H1 (cell line): ENCODE results near the gene CTDP1. TPM values are rescaled to one million over a fixed set of nuclear protein-coding genes. Genes with fewer than 3 reads are reported as not detected.

Experiments used
- CTCF ChIA-PET: fragments of 300-600 bp; sonication (Branson Sonifier 250); formaldehyde crosslinking; loops from one replicate; lab custom pipeline; 2021; ENCODE audit not compliant: partially characterized antibody; lab: Charles Lee
- POLR2A ChIA-PET: fragments of 300-600 bp; sonication (Branson Sonifier 250); formaldehyde crosslinking; loops from one replicate; lab custom pipeline; 2021; ENCODE audit warnings: inconsistent platforms; ENCODE audit not compliant: partially characterized antibody; lab: Charles Lee
- DNase-seq, 2 experiments: peaks; one replicate each; pipeline versions ENCODE4 v3.0.0 to v3.0.0-alpha.2; 2010 to 2022; ENCODE audit warnings: low spot score in 2 of 2, low read depth in 1 of 2, mixed read lengths in 1 of 2
- FAIRE-seq: peaks from 2 replicates; lab custom pipeline; 2011; peaks lifted over from hg19 to GRCh38; lab: Jason Lieb, UNC
- H2AFZ ChIP-seq: 2 replicates; pipeline ENCODE4 v1.8.1; 2012; ENCODE audit warnings: low read length, inconsistent platforms
- H2AK5ac ChIP-seq: 2 replicates; pipeline ENCODE4 v1.6.1; 2013; ENCODE audit warnings: low read depth, low read length
- H2BK120ac ChIP-seq: replicated peaks from 2 replicates; pipeline ENCODE3; 2013; ENCODE audit warnings: low read depth, low read length, inconsistent platforms
- H2BK12ac ChIP-seq: 2 replicates; pipeline ENCODE4 v1.6.1; 2013; ENCODE audit warnings: low read depth, low read length
- H2BK15ac ChIP-seq: 2 replicates; pipeline ENCODE4 v1.6.1; 2013; ENCODE audit warnings: low read length
- H2BK20ac ChIP-seq: 2 replicates; pipeline ENCODE4 v1.6.1; 2013; ENCODE audit warnings: low read length
- H2BK5ac ChIP-seq: 2 replicates; pipeline ENCODE4 v1.6.1; 2013; ENCODE audit warnings: low read depth, low read length
- H3K14ac ChIP-seq: 2 replicates; pipeline ENCODE4 v1.6.1; 2013; ENCODE audit warnings: inconsistent platforms; ENCODE audit not compliant: insufficient read length
- H3K18ac ChIP-seq: 2 replicates; pipeline ENCODE4 v1.6.1; 2013; ENCODE audit warnings: low read length; ENCODE audit errors: extremely low read depth
- H3K23ac ChIP-seq: 2 replicates; pipeline ENCODE4 v1.6.1; 2013; ENCODE audit warnings: inconsistent platforms; ENCODE audit not compliant: insufficient read length
- H3K23me2 ChIP-seq: 2 replicates; pipeline ENCODE4 v1.6.1; 2013; ENCODE audit warnings: low read depth, low read length
- H3K27ac ChIP-seq: 2 replicates; pipeline ENCODE4 v1.6.1; 2011; ENCODE audit warnings: low read depth, low read length, inconsistent platforms
- H3K27me3 ChIP-seq, 4 experiments: replicated peaks in 1 of 4; 1 replicate in 1 of 4; 2 replicates in 3 of 4; pipeline versions ENCODE4 v1.6.1 to v1.8.1; 2011 to 2013; ENCODE audit warnings: low read length in 3 of 4, mild to moderate bottlenecking in 3 of 4, inconsistent platforms in 2 of 4, mixed read lengths in 2 of 4, moderate library complexity in 1 of 4; ENCODE audit not compliant: control insufficient read depth in 3 of 4, insufficient read depth in 3 of 4; ENCODE audit errors: extremely low read depth in 1 of 4
- H3K36me3 ChIP-seq, 4 experiments: 2 replicates each; pipeline versions ENCODE4 v1.6.1 to v1.8.1; 2011 to 2013; ENCODE audit warnings: mild to moderate bottlenecking in 4 of 4, low read length in 3 of 4, moderate library complexity in 2 of 4, control low read depth in 1 of 4, inconsistent platforms in 1 of 4; ENCODE audit not compliant: insufficient read depth in 4 of 4, control insufficient read depth in 2 of 4
- H3K4ac ChIP-seq: replicated peaks from 2 replicates; pipeline ENCODE3; 2013; ENCODE audit warnings: low read length, low read depth, mixed read lengths, inconsistent platforms; ENCODE audit not compliant: insufficient read length
- H3K4me1 ChIP-seq, 4 experiments: replicated peaks in 1 of 4; 1 replicate in 1 of 4; 2 replicates in 3 of 4; pipeline versions ENCODE4 v1.6.1 to v1.8.1; 2011 to 2013; ENCODE audit warnings: low read length in 3 of 4, inconsistent platforms in 2 of 4, mixed read lengths in 1 of 4; ENCODE audit not compliant: insufficient read depth in 4 of 4, control insufficient read depth in 3 of 4
- H3K4me2 ChIP-seq, 2 experiments: 2 replicates each; pipeline versions ENCODE4 v1.6.1 to v1.8.1; 2011 to 2013; ENCODE audit warnings: low read depth in 2 of 2, low read length in 2 of 2, control low read depth in 1 of 2, inconsistent platforms in 1 of 2, mild to moderate bottlenecking in 1 of 2; ENCODE audit not compliant: insufficient read depth in 1 of 2
- H3K4me3 ChIP-seq, 4 experiments: fragments of 200-600, 300-600 bp in 1 of 4; sonication (generic), shearing (Covaris generic), sonication (Bioruptor Twin) in 1 of 4; 2 replicates each; pipeline versions ENCODE4 v1.5.1 to v1.8.1; 2011 to 2016; ENCODE audit warnings: low read length in 4 of 4, low read depth in 3 of 4, control low read depth in 2 of 4, inconsistent platforms in 2 of 4, mild to moderate bottlenecking in 2 of 4, mixed read lengths in 1 of 4, moderate library complexity in 1 of 4; ENCODE audit not compliant: insufficient read depth in 2 of 4; ENCODE audit errors: extremely low read depth in 1 of 4
- H3K56ac ChIP-seq: replicated peaks from 2 replicates; pipeline ENCODE3; 2013; ENCODE audit warnings: low read depth, mild to moderate bottlenecking, mixed read lengths, low read length, inconsistent platforms; ENCODE audit not compliant: insufficient read length
- H3K79me1 ChIP-seq: 2 replicates; pipeline ENCODE4 v1.6.1; 2013; ENCODE audit warnings: low read depth, low read length, control low read depth
- H3K79me2 ChIP-seq, 2 experiments: 2 replicates each; pipeline versions ENCODE4 v1.6.1 to v1.8.1; 2012 to 2013; ENCODE audit warnings: low read length in 2 of 2, mild to moderate bottlenecking in 2 of 2, inconsistent platforms in 1 of 2; ENCODE audit not compliant: insufficient read depth in 2 of 2, control insufficient read depth in 1 of 2
- H3K9ac ChIP-seq, 4 experiments: replicated peaks in 1 of 4; 1 replicate in 1 of 4; 2 replicates in 3 of 4; pipeline versions ENCODE4 v1.6.1 to v1.8.1; 2011 to 2013; ENCODE audit warnings: low read depth in 3 of 4, low read length in 3 of 4, control low read depth in 2 of 4, mild to moderate bottlenecking in 2 of 4, moderate library complexity in 2 of 4, inconsistent platforms in 1 of 4; ENCODE audit errors: extremely low read depth in 1 of 4
- H3K9me3 ChIP-seq, 2 experiments: 2 replicates each; pipeline versions ENCODE4 v1.6.1 to v1.8.1; 2012 to 2013; ENCODE audit warnings: mild to moderate bottlenecking in 2 of 2, moderate library complexity in 2 of 2, control low read depth in 1 of 2, inconsistent platforms in 1 of 2, low read depth in 1 of 2, low read length in 1 of 2, mixed read lengths in 1 of 2; ENCODE audit not compliant: insufficient read depth in 2 of 2
- H4K20me1 ChIP-seq, 2 experiments: replicated peaks in 1 of 2; 2 replicates each; pipeline versions ENCODE3 to v1.8.1; 2011 to 2013; ENCODE audit warnings: inconsistent platforms in 2 of 2, low read length in 2 of 2, mild to moderate bottlenecking in 1 of 2; ENCODE audit not compliant: insufficient read depth in 2 of 2, control insufficient read depth in 1 of 2
- H4K5ac ChIP-seq: 2 replicates; pipeline ENCODE4 v1.6.1; 2013; ENCODE audit warnings: low read length, low read depth, mixed read lengths, inconsistent platforms; ENCODE audit not compliant: insufficient read length
- H4K8ac ChIP-seq: 2 replicates; pipeline ENCODE4 v1.8.0; 2013; ENCODE audit warnings: mild to moderate bottlenecking, moderate library complexity, low read length, inconsistent platforms; ENCODE audit not compliant: insufficient read depth; ENCODE audit errors: extremely low read depth
- H4K91ac ChIP-seq: replicated peaks from 2 replicates; pipeline ENCODE3; 2013; ENCODE audit warnings: low read length, mixed read lengths, inconsistent platforms; ENCODE audit not compliant: insufficient read length
- CBX5 ChIP-seq: fragments of 300-800, 300-1000 bp; sonication (generic); IDR thresholded peaks from 2 replicates; pipeline ENCODE4 v1.7.1; 2016; ENCODE audit warnings: antibody characterized with exemption, low read length, low read depth
- CREB1 ChIP-seq: IDR thresholded peaks from 2 replicates; pipeline ENCODE4 v1.6.1; 2012; ENCODE audit warnings: inconsistent platforms
- CTBP2 ChIP-seq: IDR thresholded peaks from 2 replicates; pipeline ENCODE4 v1.7.0; 2011; ENCODE audit warnings: borderline replicate concordance, mild to moderate bottlenecking, moderate library complexity, mixed read lengths, low read length; ENCODE audit not compliant: insufficient read depth, insufficient read length
- HDAC6 ChIP-seq: IDR thresholded peaks from one replicate; pipeline ENCODE4 v1.7.1; 2012; ENCODE audit warnings: low read depth, mild to moderate bottlenecking, inconsistent platforms, low read length, moderate library complexity
- JUND ChIP-seq: IDR thresholded peaks from 2 replicates; pipeline ENCODE4 v1.6.1; 2011; ENCODE audit warnings: mild to moderate bottlenecking, improper control_type of control experiment, low read length
- KDM5A ChIP-seq: fragments of 200-600 bp; IDR thresholded peaks from 2 replicates; pipeline ENCODE4 v1.7.1; 2012; ENCODE audit warnings: mild to moderate bottlenecking, low read length, inconsistent platforms, mixed read lengths
- SIN3A ChIP-seq, 2 experiments: IDR thresholded peaks in 1 of 2; conservative IDR thresholded peaks in 1 of 2; 2 replicates each; pipeline ENCODE4 v1.6.1; 2011 to 2012; ENCODE audit warnings: low read length in 2 of 2, improper control_type of control experiment in 1 of 2, low read depth in 1 of 2, mild to moderate bottlenecking in 1 of 2
- SIRT6 ChIP-seq: IDR thresholded peaks from one replicate; pipeline ENCODE4 v1.7.1; 2012; ENCODE audit warnings: low read length, inconsistent platforms
- SUZ12 ChIP-seq: fragments of 200-600 bp; sonication (generic); IDR thresholded peaks from 2 replicates; pipeline ENCODE4 v1.6.1; 2012; ENCODE audit warnings: mild to moderate bottlenecking, inconsistent platforms, low read length, moderate library complexity, mixed read lengths
- TAF1 ChIP-seq: IDR thresholded peaks from 2 replicates; pipeline ENCODE4 v1.6.1; 2011; ENCODE audit warnings: mild to moderate bottlenecking, low read depth, low read length
- TAF7 ChIP-seq: optimal IDR thresholded peaks from 2 replicates; pipeline ENCODE3; 2011; ENCODE audit warnings: low read depth, mild to moderate bottlenecking, inconsistent platforms, low read length, moderate library complexity, borderline replicate concordance
- USF2 ChIP-seq: IDR thresholded peaks from 2 replicates; pipeline ENCODE4 v1.6.1; 2011; ENCODE audit warnings: low read length, improper control_type of control experiment
- YY1 ChIP-seq: IDR thresholded peaks from 2 replicates; pipeline ENCODE4 v1.6.1; 2011; ENCODE audit warnings: low read depth, mild to moderate bottlenecking, low read length
- WGBS, 2 experiments: shearing (Covaris generic) in 1 of 2; methylation state at CpG; one replicate each; pipeline versions ENCODE4 v1.1.6 to v1.1.7; 2013 to 2015; ENCODE audit warnings: low lambda C conversion rate in 2 of 2, mixed read lengths in 2 of 2, inconsistent platforms in 1 of 2, low coverage in 1 of 2, missing lambda C conversion rate in 1 of 2; ENCODE audit not compliant: insufficient replicate concordance in 2 of 2, insufficient coverage in 1 of 2, insufficient read length in 1 of 2; ENCODE audit errors: extremely low coverage in 1 of 2, missing lambda C conversion rate in 1 of 2; 5-methylcytosine and 5-hydroxymethylcytosine counted together
- polyA plus RNA-seq, 7 experiments: library from polyadenylated mRNA; depleted of rRNA in 3 of 7; stranded (reverse) in 5 of 7; unstranded in 2 of 7; fragments of >200 nt in 5 of 7; fragments of 200-250 nt in 2 of 7; gene quantifications; 1 replicate in 5 of 7; 2 replicates in 1 of 7; 4 replicates in 1 of 7; pipeline versions ENCODE4 v1.2.1 to v1.2.3, GENCODE V29; 2011 to 2013; ENCODE audit warnings: missing spikeins in 2 of 7, mixed read lengths in 2 of 7
- total RNA-seq: library from RNA; stranded (reverse); fragmentation: NEBNext Ultra II Directional; extraction: Animal tissue kit (Norgen Biotek cat#: 25700); gene quantifications from 2 replicates; pipeline ENCODE4 v1.2.1, GENCODE V29; 2021

The CTDP1 gene
- total and polyA plus RNA-seq, 2 of the 8 experiments (the other 6 are each of a cell fraction or from before 2014, with no cell fraction given) = 16.6 to 37.0 TPM

- H2AK5ac ChIP-seq = no peak overlapping the region
- H3K18ac ChIP-seq = no peak overlapping the region
- H3K79me2 ChIP-seq = no peaks in the 10 kb centered on the region
- peaks cover 0 to 2% (median 0%) of the 10 kb centered on the region in 4 experiments; a peak in 1 of 7 replicates for H3K4me1 ChIP-seq
- no peak overlapping the region for H2BK15ac ChIP-seq
- H4K20me1 ChIP-seq = no peaks in the 10 kb centered on the region
- no peaks in the 10 kb centered on the region for H3K36me3 ChIP-seq
- DNase-seq (no peak), FAIRE-seq (no peak)
- no peak overlapping the region for H3K56ac ChIP-seq
- H2BK20ac ChIP-seq = no peak overlapping the region
- peaks cover 0 to 14% (median 7%) of the 10 kb centered on the region in 4 experiments; a peak in 5 of 7 replicates for H3K27me3 ChIP-seq
- ChIA-PET POLR2A (interaction anchor here (1.0 kb wide), 1 partner anchor 262 kb away, joined by 3 read pairs; no protein-coding TSS in a partner anchor), CTCF (interaction anchor here (0.6 to 3.9 kb wide), 14 partner anchors 14 to 265 kb away, joined by 3 to 35 read pairs (median 4); no protein-coding TSS in a partner anchor)
- no peak overlapping the region for H4K8ac ChIP-seq
- no peak overlapping the region for H3K27ac ChIP-seq
- no peak overlapping the region for H3K4me3 ChIP-seq
- no peak overlapping the region for H3K14ac ChIP-seq
- H4K5ac ChIP-seq = no peak overlapping the region
- no peak overlapping the region for H3K23ac ChIP-seq
- H3K4me2 ChIP-seq = no peak overlapping the region
- no peak overlapping the region for H3K9ac ChIP-seq
- 80% methylated on average over 6 of the region's 6 CpGs; no CpG with 5 or more reads in 1 of the 2 experiments for WGBS, 2 experiments
- H3K9me3 ChIP-seq = no peaks in the 10 kb centered on the region
- no peak overlapping the region for H2BK5ac ChIP-seq
- H2BK12ac ChIP-seq = no peak overlapping the region
- H3K23me2 ChIP-seq = no peaks in the 10 kb centered on the region
- H2BK120ac ChIP-seq = no peak overlapping the region
- H3K4ac ChIP-seq = no peak overlapping the region
- H4K91ac ChIP-seq = no peak overlapping the region
- no peak overlapping the region for H2AFZ ChIP-seq
- H3K79me1 ChIP-seq = no peaks in the 10 kb centered on the region
- TF ChIP-seq YY1 = no peak
- no peak for TF ChIP-seq TAF1
- no peak for TF ChIP-seq JUND
- TF ChIP-seq CBX5 = no peak
- no peak for TF ChIP-seq CREB1
- no peak for TF ChIP-seq SIN3A (conservative IDR thresholded peaks at IDR 0.05 in 1 of 2, IDR thresholded peaks at IDR 0.05 in 1 of 2; ENCODE audit: low read depth in 1 of 2, low read length in 2 of 2)
- no peak for TF ChIP-seq KDM5A
- no peak for TF ChIP-seq TAF7
- TF ChIP-seq SIRT6 = no peak
- TF ChIP-seq HDAC6 = no peak
- TF ChIP-seq SUZ12 = no peak
- TF ChIP-seq USF2 = no peak
- no peak for TF ChIP-seq CTBP2
Measured at GRCh38 chr18:79642626-79643025, 37.0 kb upstream of the CTDP1 start.
